PC-9 (cell line): ENCODE results near the gene DNAH9.

ENCODE experiments used
- CTCF ChIP-seq: fragments of 200-600 bp; sonication (generic); conservative IDR thresholded peaks from 2 replicates; pipeline ENCODE4 v1.6.1; 2017; ENCODE audit warnings: mixed run types, antibody characterized with exemption, mild to moderate bottlenecking, moderate library complexity
- EZH2 ChIP-seq: fragments of 200-600 bp; sonication (generic); IDR thresholded peaks from 2 replicates; pipeline ENCODE4 v1.8.0; 2017; ENCODE audit warnings: antibody characterized with exemption, low read depth

DNA sequence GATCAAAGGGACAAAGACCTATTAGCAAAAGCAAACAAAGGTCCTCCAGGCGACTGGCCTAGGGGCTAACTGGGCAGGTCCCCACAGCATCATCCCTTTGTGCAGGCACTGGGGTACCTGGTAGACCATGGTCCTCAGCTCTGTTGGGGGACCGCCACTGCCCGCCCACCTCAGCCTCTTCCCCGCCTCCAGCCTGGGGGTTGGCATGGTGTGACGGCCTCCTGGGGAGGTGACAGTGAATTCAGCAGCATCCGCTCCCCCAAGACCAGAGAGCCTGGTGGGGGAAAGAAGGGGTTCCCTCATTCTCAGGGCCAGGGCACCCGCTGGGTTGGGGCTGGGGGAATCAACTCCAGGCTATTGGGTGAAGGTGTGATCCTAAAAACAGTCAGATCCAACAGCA lies 38.7 kb upstream of the DNAH9 start:
- TF ChIP-seq EZH2 (no peak), CTCF (no peak)
